Measurements from ENCODE around the gene FYCO1.

FYCO1 gene

GRCh38 chr3:45874677-45875346 is 120.8 kb downstream of the FYCO1 start:
- TF ChIP-seq CTCF (IDR thresholded peaks at IDR 0.05; ENCODE audit: control insufficient read depth, insufficient read depth, low read depth, low read length, missing control alignments), result no peak
- H3K4me3 ChIP-seq (ENCODE audit: control insufficient read depth, low read depth, low read length), result no peak overlapping the region
- no peak for DNase-seq (ENCODE audit: low read depth)

DNA sequence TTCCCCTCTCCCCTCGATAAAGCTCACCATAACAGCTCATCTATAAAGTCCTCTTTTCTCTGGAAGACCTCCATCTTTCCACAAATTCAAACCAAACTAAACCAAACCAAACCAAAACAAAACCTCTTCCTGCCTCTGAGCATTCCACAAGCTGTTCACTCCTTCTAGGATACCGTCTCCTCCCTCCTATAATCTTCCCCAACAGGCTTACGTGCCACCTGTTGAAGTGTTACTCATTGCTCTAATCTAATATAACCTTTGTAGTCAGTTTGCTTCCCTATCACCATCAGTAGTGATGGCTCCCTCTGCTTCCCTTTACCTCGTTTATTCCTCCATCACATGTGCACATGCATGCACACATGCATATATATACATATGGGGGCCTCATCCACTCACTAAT is 122.0 kb downstream of the FYCO1 start:
- no peak overlapping the region for H3K4me3 ChIP-seq (ENCODE audit: control insufficient read depth, low read depth, low read length)
- no peak for DNase-seq (ENCODE audit: low read depth)
- TF ChIP-seq CTCF (IDR thresholded peaks at IDR 0.05; ENCODE audit: control insufficient read depth, insufficient read depth, low read depth, low read length, missing control alignments), result no peak

DNA sequence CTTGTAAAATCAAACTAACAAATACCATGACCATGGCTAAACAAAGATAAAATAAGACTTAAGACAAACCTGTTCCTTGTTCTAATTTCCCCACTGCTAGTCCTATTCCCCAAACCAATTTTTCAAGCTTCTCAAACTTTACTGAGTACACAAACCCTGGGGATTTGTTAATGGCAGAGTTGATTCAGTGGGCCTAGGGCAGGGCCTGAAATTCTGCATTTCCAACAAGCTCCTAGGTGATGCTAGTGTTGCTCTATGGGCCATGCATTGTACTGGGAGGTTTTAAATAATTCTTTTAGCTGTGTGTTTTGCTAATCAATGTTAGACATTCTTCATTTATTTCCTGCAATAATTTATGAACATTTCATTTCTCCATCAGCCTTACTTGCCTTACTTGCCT is 122.6 kb downstream of the FYCO1 start:
- H3K4me3 ChIP-seq (ENCODE audit: control insufficient read depth, low read depth, low read length), result no peak overlapping the region
- TF ChIP-seq CTCF (IDR thresholded peaks at IDR 0.05; ENCODE audit: control insufficient read depth, insufficient read depth, low read depth, low read length, missing control alignments), result no peak

DNA sequence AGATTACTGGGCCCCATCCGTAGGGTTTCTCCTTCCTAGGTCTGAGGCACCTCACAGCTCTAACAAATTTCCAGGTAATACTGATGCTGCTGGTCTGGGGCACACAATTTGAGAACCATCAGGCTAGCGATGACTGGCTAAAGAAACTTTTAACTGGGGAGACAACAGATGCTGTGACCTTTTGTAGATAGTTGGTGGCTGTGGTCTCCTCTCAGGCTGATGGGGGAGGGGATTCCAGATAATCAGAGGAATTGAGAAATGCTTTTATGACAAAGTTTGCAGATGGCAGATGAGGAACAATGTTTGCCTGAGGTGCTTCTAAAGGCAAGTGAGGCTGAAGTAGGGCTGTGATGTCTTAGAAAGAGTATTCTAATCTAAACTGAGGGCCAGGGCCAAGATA is 123.1 kb downstream of the FYCO1 start:
- no peak for DNase-seq (ENCODE audit: low read depth)
- TF ChIP-seq CTCF (IDR thresholded peaks at IDR 0.05; ENCODE audit: control insufficient read depth, insufficient read depth, low read depth, low read length, missing control alignments), result no peak
- H3K4me3 ChIP-seq (ENCODE audit: control insufficient read depth, low read depth, low read length), result no peak overlapping the region

More for the DNA sequence above, 122.6 kb downstream of the FYCO1 start:
- DNase-seq (ENCODE audit: low read depth), result no peak

DNA sequence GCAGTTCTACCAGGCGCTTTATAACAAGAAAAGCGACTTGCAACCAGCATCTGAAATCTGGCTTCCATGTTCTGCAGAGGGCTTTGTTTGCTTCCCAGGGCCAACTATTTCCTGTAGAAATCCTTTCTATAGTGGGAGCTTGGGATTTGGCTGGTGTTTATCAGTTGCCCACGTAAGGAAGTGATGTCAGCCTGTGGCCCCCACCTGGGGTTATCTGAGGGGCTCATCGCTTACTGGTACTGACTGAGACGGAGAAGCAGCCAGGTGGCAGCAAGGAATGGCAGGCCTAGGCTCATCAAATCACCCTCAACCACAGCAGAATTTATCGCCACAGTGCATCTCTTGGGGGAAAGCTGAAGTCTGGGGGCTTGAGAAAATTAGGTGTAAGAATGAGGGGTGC is 123.8 kb downstream of the FYCO1 start:
- no peak for TF ChIP-seq CTCF (IDR thresholded peaks at IDR 0.05; ENCODE audit: control insufficient read depth, insufficient read depth, low read depth, low read length, missing control alignments)
- no peak overlapping the region for H3K4me3 ChIP-seq (ENCODE audit: control insufficient read depth, low read depth, low read length)
- DNase-seq (ENCODE audit: low read depth), result no peak

DNA sequence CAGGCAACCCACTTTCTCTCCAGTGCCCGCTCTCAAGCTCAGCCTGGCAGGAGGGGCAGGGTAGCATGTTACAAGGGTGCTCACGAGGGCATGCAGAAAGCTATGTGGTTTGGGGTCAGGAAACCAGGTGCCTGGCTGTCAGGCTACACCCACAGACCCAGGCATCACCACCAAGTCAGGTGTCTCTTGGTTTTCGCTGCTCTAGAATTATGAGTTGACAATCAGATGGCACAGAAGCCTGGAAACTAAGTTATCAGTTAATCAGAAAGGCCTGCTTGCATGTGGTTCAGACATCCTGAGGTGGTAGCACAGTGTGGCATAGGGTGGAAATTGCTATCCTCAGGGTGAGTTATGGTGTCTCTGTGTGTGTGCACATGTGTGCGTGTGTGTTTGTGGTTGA is 125.5 kb downstream of the FYCO1 start:
- no peak overlapping the region for H3K4me3 ChIP-seq (ENCODE audit: control insufficient read depth, low read depth, low read length)
- no peak for DNase-seq (ENCODE audit: low read depth)
- TF ChIP-seq CTCF (IDR thresholded peaks at IDR 0.05; ENCODE audit: control insufficient read depth, insufficient read depth, low read depth, low read length, missing control alignments), result no peak

Data from AG09309 (cell line).